ENCODE data around the gene TNFRSF12A. TPM values are rescaled to one million over a fixed set of nuclear protein-coding genes. Genes with fewer than 3 reads are reported as not detected.

Gene TNFRSF12A
- total RNA-seq, 2 donors from 2014 or later = 36.8 to 280 TPM

GRCh38 chr16:3027983-3028715 is 8.0 kb downstream of the TNFRSF12A start:
- Histone ChIP-seq H3K36me3 (peaks cover 13% of the 10 kb centered on the region), H3K4me1 (peaks cover 0 to 30% of the 10 kb centered on the region in 2 donors), H3K27ac (no peak overlapping the region), H3K9me3 (no peaks in the 10 kb centered on the region), H3K4me3 (no peak overlapping the region), H3K27me3 (peaks cover 4 to 7% of the 10 kb centered on the region in 2 donors)
- no peak for DNase-seq (ENCODE audit: low spot score)
- peak; percentile 73 to 87 for TF ChIP-seq CTCF (IDR thresholded peaks at IDR 0.05)

GRCh38 chr16:3028716-3029319 is 8.7 kb downstream of the TNFRSF12A start:
- Histone ChIP-seq H3K27ac (no peak overlapping the region), H3K9me3 (no peaks in the 10 kb centered on the region), H3K36me3 (peaks cover 13% of the 10 kb centered on the region), H3K4me1 (peaks cover 0 to 24% of the 10 kb centered on the region in 2 donors), H3K27me3 (peaks cover 4 to 7% of the 10 kb centered on the region in 2 donors), H3K4me3 (no peak overlapping the region)
- no peak for TF ChIP-seq CTCF (IDR thresholded peaks at IDR 0.05)
- DNase-seq (ENCODE audit: low spot score) = no peak

GRCh38 chr16:3029491-3030221 is 9.5 kb downstream of the TNFRSF12A start:
- H3K36me3 ChIP-seq = peaks cover 13% of the 10 kb centered on the region
- no peak overlapping the region for H3K27ac ChIP-seq
- H3K9me3 ChIP-seq = no peaks in the 10 kb centered on the region
- H3K4me1 ChIP-seq = peaks cover 0 to 20% of the 10 kb centered on the region in 2 donors
- peaks cover 4 to 7% of the 10 kb centered on the region in 2 donors for H3K27me3 ChIP-seq
- TF ChIP-seq CTCF (IDR thresholded peaks at IDR 0.05) = no peak
- no peak for DNase-seq (ENCODE audit: low spot score)
- H3K4me3 ChIP-seq = peak overlapping the region in 1 of 2 donors; percentile 3

GRCh38 chr16:3030222-3031212 is 10.3 kb downstream of the TNFRSF12A start:
- peaks cover 13% of the 10 kb centered on the region for H3K36me3 ChIP-seq
- no peak for DNase-seq (ENCODE audit: low spot score)
- H3K27ac ChIP-seq = no peak overlapping the region
- H3K9me3 ChIP-seq = no peaks in the 10 kb centered on the region
- peaks cover 0 to 15% of the 10 kb centered on the region in 2 donors for H3K4me1 ChIP-seq
- H3K27me3 ChIP-seq = peaks cover 6 to 9% of the 10 kb centered on the region in 2 donors
- no peak for TF ChIP-seq CTCF (IDR thresholded peaks at IDR 0.05)
- H3K4me3 ChIP-seq = no peak overlapping the region

- Histone ChIP-seq H3K4me1 (peaks cover 0 to 27% of the 10 kb centered on the region in 2 donors), H3K36me3 (no peaks in the 10 kb centered on the region), H3K4me3 (no peak overlapping the region), H3K9me3 (no peaks in the 10 kb centered on the region), H3K27ac (no peak overlapping the region), H3K27me3 (peaks cover 13 to 30% of the 10 kb centered on the region in 2 donors)
- no peak for DNase-seq (ENCODE audit: low spot score)
- TF ChIP-seq CTCF (IDR thresholded peaks at IDR 0.05) = no peak
Measured at GRCh38 chr16:3032624-3033023, 12.5 kb downstream of the TNFRSF12A start.

Data from right atrium auricular region (tissue), 2 donors.